Measurements from ENCODE around the gene CBR3. TPM values are rescaled to one million over a fixed set of nuclear protein-coding genes. Genes with fewer than 3 reads are reported as not detected.

Gene CBR3
- total RNA-seq, 1 experiment from 2014 or later = 1.7 TPM

DNA sequence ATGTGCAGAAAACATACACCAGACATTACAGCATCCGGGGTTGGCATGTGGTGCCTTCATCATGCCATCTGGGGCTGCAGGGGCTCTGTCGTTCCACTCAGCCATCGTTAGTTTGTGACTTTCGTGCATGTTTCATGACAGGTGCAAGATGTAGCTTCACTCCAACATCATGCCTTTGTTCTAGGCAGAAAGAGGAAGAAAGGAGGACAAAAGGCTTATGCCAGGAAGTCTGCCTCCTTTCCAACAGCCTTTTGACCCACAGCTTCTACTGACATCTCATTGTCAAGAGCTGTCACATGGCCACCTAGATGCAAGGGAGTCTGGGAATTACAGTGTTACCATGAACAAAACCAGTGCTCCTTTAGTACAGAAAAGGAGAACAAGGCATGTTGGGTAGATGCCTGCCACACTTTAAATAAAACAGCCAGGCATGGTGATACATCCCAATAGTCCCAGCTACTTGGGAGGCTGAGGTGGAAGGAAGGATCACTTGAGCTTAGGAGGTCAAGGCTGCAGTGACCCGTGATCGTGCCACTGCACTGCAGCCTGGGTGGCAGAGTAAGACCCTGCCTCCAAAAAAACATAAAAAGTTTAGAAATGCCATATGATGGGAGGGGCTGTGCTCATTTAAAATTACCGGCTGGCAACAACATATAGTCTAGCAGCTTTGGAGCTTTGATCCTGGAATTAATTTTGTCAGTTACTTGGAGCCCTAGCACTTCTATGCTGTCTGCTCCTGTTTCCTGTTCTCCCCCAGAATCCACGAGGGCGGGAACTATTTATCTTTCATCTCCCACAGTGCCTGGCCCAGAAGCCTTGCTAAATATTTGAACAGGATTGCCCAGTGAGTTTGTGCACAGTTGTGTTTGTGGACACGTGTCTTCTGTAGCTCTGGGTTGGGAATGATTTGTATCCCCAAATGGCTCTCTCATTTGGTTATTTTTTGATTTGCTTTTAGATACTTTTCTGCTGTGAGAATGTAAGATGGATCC is 29.2 kb downstream of the CBR3 start:
- no peak overlapping the region for H3K27ac ChIP-seq (ENCODE audit: low read depth, low read length)

More for the DNA sequence above, 29.2 kb downstream of the CBR3 start:
- RAD21 ChIA-PET (ENCODE audit: low non-redundant PET in 1 of 2, low total read pairs in 2 of 2, uncharacterized antibody in 2 of 2, unreplicated experiment in 2 of 2) = no interaction called here
- no peak overlapping the region for H3K4me2 ChIP-seq (ENCODE audit: low read length)
- no peaks in the 10 kb centered on the region for H3K27me3 ChIP-seq (ENCODE audit: insufficient read depth, low read length)
- TF ChIP-seq EZH2phosphoT487 (IDR thresholded peaks at IDR 0.05; ENCODE audit: borderline replicate concordance) (no peak), YY1 (IDR thresholded peaks at IDR 0.05; ENCODE audit: extremely low read depth, insufficient replicate concordance, low read depth, low read length) (no peak), ELF1 (IDR thresholded peaks at IDR 0.05; ENCODE audit: borderline replicate concordance, low read depth) (no peak), CBX3 (IDR thresholded peaks at IDR 0.05; ENCODE audit: low read depth) (no peak), ZNF274 (IDR thresholded peaks at IDR 0.05; ENCODE audit: low read depth, low read length) (no peak), EZH2 (IDR thresholded peaks at IDR 0.05) (no peak), EGR1 (IDR thresholded peaks at IDR 0.05; ENCODE audit: low read depth) (no peak), RAD21 (IDR thresholded peaks at IDR 0.05; ENCODE audit: low read depth) (no peak), CEBPB (IDR thresholded peaks at IDR 0.05; ENCODE audit: low read depth) (no peak), SRF (IDR thresholded peaks at IDR 0.05; ENCODE audit: low read depth) (no peak), TCF7L2 (IDR thresholded peaks at IDR 0.05; ENCODE audit: borderline replicate concordance, extremely low read depth, insufficient read depth, insufficient read length) (no peak), FOSL1 (IDR thresholded peaks at IDR 0.05; ENCODE audit: low read depth) (no peak), POLR2A (IDR thresholded peaks at IDR 0.05; ENCODE audit: borderline replicate concordance, extremely low read depth, insufficient read depth, insufficient read length) (no peak), SIN3A (IDR thresholded peaks at IDR 0.05; ENCODE audit: low read depth) (no peak)
- TF ChIP-seq, protein P1, sequence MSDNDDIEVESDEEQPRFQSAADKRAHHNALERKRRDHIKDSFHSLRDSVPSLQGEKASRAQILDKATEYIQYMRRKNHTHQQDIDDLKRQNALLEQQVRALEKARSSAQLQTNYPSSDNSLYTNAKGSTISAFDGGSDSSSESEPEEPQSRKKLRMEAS (IDR thresholded peaks at IDR 0.05) = no peak
- TF ChIP-seq, protein P2, sequence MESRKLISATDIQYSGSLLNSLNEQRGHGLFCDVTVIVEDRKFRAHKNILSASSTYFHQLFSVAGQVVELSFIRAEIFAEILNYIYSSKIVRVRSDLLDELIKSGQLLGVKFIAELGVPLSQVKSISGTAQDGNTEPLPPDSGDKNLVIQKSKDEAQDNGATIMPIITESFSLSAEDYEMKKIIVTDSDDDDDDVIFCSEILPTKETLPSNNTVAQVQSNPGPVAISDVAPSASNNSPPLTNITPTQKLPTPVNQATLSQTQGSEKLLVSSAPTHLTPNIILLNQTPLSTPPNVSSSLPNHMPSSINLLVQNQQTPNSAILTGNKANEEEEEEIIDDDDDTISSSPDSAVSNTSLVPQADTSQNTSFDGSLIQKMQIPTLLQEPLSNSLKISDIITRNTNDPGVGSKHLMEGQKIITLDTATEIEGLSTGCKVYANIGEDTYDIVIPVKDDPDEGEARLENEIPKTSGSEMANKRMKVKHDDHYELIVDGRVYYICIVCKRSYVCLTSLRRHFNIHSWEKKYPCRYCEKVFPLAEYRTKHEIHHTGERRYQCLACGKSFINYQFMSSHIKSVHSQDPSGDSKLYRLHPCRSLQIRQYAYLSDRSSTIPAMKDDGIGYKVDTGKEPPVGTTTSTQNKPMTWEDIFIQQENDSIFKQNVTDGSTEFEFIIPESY (IDR thresholded peaks at IDR 0.05; ENCODE audit: extremely low read depth, insufficient replicate concordance, low read length) = no peak
- H3K9ac ChIP-seq (ENCODE audit: low read length) = no peak overlapping the region
- peaks cover 0 to 3% of the 10 kb centered on the region in 2 experiments; a peak in 2 of 4 replicates for H3K36me3 ChIP-seq (ENCODE audit: control insufficient read depth in 1 of 2, insufficient read depth in 2 of 2, low read length in 2 of 2)
- POLR2A ChIA-PET = interaction anchor here (0.7 kb wide), 1 partner anchor 15 kb away, joined by 3 read pairs; no protein-coding TSS in a partner anchor
- ATAC-seq (no peak), DNase-seq (ENCODE audit: low read depth, low spot score) (no peak)
- CTCF ChIA-PET = interaction anchor here (0.6 to 1.7 kb wide), 2 partner anchors 41 to 46 kb away, joined by 3 to 4 read pairs; no protein-coding TSS in a partner anchor
- H3K9me3 ChIP-seq (ENCODE audit: control insufficient read depth in 1 of 2, insufficient read depth in 1 of 2, low read depth in 1 of 2, low read length in 2 of 2) = no peaks in the 10 kb centered on the region
- peaks cover 6 to 11% of the 10 kb centered on the region in 2 experiments for H3K4me1 ChIP-seq (ENCODE audit: control insufficient read depth in 1 of 2, insufficient read depth in 2 of 2, low read length in 2 of 2)
- no peaks in the 10 kb centered on the region for H3K9me2 ChIP-seq (ENCODE audit: insufficient read depth)
- no TSS peak for BruUV-seq (replicated peaks)
- H3K79me2 ChIP-seq (ENCODE audit: insufficient read depth, low read length) = no peaks in the 10 kb centered on the region
- H4K20me1 ChIP-seq (ENCODE audit: insufficient read depth) = no peaks in the 10 kb centered on the region
- H2AFZ ChIP-seq (ENCODE audit: low read depth, low read length, poor library complexity, severe bottlenecking) = no peak overlapping the region
- H3K4me3 ChIP-seq (replicated peaks in 1 of 2; ENCODE audit: low read depth in 1 of 2, low read length in 2 of 2) = no peak overlapping the region
- intact Hi-C loops (cut with micrococcal nuclease) = no loop called here

All from HCT116 (cell line).